Measurements from ENCODE around the gene STPG4.

Gene STPG4

DNA sequence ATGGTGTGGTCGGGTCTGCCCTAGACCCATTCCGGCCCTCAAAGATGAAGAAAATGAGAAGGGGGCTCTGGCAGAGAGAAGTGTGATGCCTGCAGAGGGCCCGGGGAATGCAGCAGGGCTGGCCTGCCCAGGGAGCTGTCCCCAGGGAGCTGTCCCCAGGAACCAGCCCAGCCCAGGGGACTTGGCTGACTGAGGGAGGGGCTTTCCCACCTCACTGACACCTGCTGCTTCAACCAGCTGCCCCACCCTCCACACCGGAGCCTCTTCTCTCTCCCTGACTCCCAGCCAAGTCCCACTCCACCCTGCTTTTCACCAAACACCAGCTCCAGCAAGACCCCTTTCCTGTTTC lies 111.2 kb downstream of the STPG4 start:
- H3K27me3 ChIP-seq (ENCODE audit: control insufficient read depth, insufficient read depth, low read length): no peaks in the 10 kb centered on the region
- peak overlapping the region; percentile 77 for H3K4me2 ChIP-seq (ENCODE audit: low read length)
- no peaks in the 10 kb centered on the region for H3K9me3 ChIP-seq (replicated peaks; ENCODE audit: low read length)
- peak overlapping the region; percentile 80 for H3K9ac ChIP-seq (ENCODE audit: low read depth, low read length)
- peak overlapping the region; percentile 6 for H3K4me3 ChIP-seq (ENCODE audit: low read length)
- H3K4me1 ChIP-seq (ENCODE audit: control insufficient read depth, insufficient read depth, low read length): peaks cover 54% of the 10 kb centered on the region
- peaks cover 36% of the 10 kb centered on the region for H3K36me3 ChIP-seq (ENCODE audit: insufficient read depth, low read length)

DNA sequence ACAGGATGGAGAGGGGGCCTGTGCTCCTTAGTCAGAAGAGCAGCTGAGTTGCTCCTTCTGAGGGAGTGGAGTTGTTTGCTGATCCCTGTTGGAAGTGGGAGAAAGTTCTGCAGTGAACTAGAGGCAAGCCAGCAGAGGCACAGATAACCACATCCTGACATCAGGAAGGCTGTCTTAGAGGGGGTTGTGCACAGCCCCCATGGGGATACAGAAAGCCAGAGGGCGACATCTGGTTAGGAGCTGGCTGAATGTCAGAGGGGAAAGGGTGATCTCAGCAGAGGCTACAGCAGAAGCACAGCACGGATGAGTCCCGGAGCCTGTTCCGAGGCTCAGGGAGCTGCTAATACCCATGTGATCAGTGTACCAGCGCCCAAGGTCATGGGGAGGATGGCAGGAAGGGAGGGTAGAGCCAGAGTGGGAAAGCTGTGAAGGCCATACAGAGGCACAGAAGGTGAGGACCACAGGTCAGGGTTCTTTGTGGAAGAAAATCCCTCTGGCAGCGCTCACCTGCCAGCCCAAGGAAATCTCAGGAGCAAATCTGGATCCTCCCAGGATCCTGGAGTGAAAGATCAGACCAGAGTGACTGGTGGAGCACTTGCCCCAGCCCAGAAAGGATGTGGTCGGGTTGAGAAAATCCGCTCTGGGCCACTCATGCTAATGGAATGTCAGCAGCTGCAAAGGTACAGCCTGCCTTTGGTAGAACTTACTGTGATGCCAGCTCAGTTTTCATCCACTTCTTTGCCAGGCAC lies 111.8 kb downstream of the STPG4 start:
- H3K27me3 ChIP-seq (ENCODE audit: control insufficient read depth, insufficient read depth, low read length): no peaks in the 10 kb centered on the region
- no peaks in the 10 kb centered on the region for H3K9me3 ChIP-seq (replicated peaks; ENCODE audit: low read length)
- H3K4me3 ChIP-seq (ENCODE audit: low read length): peak overlapping the region; percentile 53
- H3K36me3 ChIP-seq (ENCODE audit: insufficient read depth, low read length): peaks cover 33% of the 10 kb centered on the region
- H3K4me2 ChIP-seq (ENCODE audit: low read length): peak overlapping the region; percentile 77
- H3K4me1 ChIP-seq (ENCODE audit: control insufficient read depth, insufficient read depth, low read length): peaks cover 57% of the 10 kb centered on the region
- peak overlapping the region; percentile 80 for H3K9ac ChIP-seq (ENCODE audit: low read depth, low read length)

- Histone ChIP-seq H3K9me3 (replicated peaks; ENCODE audit: low read length) (no peaks in the 10 kb centered on the region), H3K4me3 (ENCODE audit: low read length) (peak overlapping the region; percentile 53), H3K4me1 (ENCODE audit: control insufficient read depth, insufficient read depth, low read length) (peaks cover 60% of the 10 kb centered on the region), H3K36me3 (ENCODE audit: insufficient read depth, low read length) (peaks cover 27% of the 10 kb centered on the region), H3K4me2 (ENCODE audit: low read length) (peak overlapping the region; percentile 77), H3K9ac (ENCODE audit: low read depth, low read length) (peak overlapping the region; percentile 80), H3K27me3 (ENCODE audit: control insufficient read depth, insufficient read depth, low read length) (no peaks in the 10 kb centered on the region)
These were observed 113.0 kb downstream of the STPG4 start for GRCh38 chr2:47041891-47042684.

DNA sequence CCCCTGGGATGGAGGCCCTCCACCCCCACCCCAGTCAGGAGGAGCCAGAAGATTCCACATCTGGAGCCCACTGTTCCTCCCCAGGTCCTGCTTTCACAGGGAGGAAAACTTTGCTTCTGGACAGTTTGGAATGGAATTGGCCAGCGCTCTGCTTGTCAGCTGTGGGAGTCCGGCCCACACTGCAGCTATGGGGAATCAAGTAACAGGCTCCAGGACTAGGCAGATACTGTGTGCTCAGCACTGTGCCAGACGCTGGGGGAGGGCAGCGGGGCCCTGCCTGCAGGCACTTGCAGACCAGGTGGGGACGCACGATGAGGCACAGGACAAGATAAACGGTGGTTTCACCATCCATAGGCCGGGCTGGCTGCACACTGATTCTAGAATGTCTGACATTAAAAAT lies 114.0 kb downstream of the STPG4 start:
- H3K4me3 ChIP-seq (ENCODE audit: low read length): no peak overlapping the region
- H3K4me2 ChIP-seq (ENCODE audit: low read length): no peak overlapping the region
- no peaks in the 10 kb centered on the region for H3K27me3 ChIP-seq (ENCODE audit: control insufficient read depth, insufficient read depth, low read length)
- H3K4me1 ChIP-seq (ENCODE audit: control insufficient read depth, insufficient read depth, low read length): peaks cover 60% of the 10 kb centered on the region
- H3K36me3 ChIP-seq (ENCODE audit: insufficient read depth, low read length): peaks cover 29% of the 10 kb centered on the region
- no peaks in the 10 kb centered on the region for H3K9me3 ChIP-seq (replicated peaks; ENCODE audit: low read length)
- H3K9ac ChIP-seq (ENCODE audit: low read depth, low read length): peak overlapping the region; percentile 60

DNA sequence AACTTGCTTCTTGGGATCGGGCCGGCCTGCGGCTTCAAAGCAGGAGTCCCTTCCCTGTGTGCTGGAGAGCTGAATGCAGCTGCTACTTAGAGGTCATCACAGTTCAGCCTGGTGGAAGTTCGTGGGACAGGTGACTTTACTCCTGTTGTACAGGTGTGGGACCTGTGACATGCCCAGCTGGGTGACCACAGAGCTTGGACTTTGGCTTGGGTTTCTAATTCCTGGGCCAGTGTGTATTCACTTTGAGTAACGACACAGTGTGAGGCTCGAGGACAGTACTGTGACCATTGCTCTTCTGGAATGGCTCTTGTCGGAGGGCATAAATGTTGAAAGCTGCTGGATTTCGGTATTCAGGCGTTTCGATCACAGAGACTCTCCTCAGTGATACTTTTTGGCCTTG lies 114.5 kb downstream of the STPG4 start:
- H3K4me1 ChIP-seq (ENCODE audit: control insufficient read depth, insufficient read depth, low read length): peaks cover 63% of the 10 kb centered on the region

GRCh38 chr2:47039913-47040562 lies 115.1 kb downstream of the STPG4 start:
- peak overlapping the region; percentile 60 for H3K9ac ChIP-seq (ENCODE audit: low read depth, low read length)
- H3K4me1 ChIP-seq (ENCODE audit: control insufficient read depth, insufficient read depth, low read length): peaks cover 69% of the 10 kb centered on the region
- H3K4me2 ChIP-seq (ENCODE audit: low read length): no peak overlapping the region
- peaks cover 31% of the 10 kb centered on the region for H3K36me3 ChIP-seq (ENCODE audit: insufficient read depth, low read length)
- no peak overlapping the region for H3K4me3 ChIP-seq (ENCODE audit: low read length)
- H3K27me3 ChIP-seq (ENCODE audit: control insufficient read depth, insufficient read depth, low read length): no peaks in the 10 kb centered on the region
- H3K9me3 ChIP-seq (replicated peaks; ENCODE audit: low read length): no peaks in the 10 kb centered on the region

More for the DNA sequence above, 114.5 kb downstream of the STPG4 start:
- Histone ChIP-seq H3K9me3 (replicated peaks; ENCODE audit: low read length) (no peaks in the 10 kb centered on the region), H3K4me3 (ENCODE audit: low read length) (no peak overlapping the region), H3K4me2 (ENCODE audit: low read length) (no peak overlapping the region), H3K9ac (ENCODE audit: low read depth, low read length) (peak overlapping the region; percentile 60), H3K27me3 (ENCODE audit: control insufficient read depth, insufficient read depth, low read length) (no peaks in the 10 kb centered on the region), H3K36me3 (ENCODE audit: insufficient read depth, low read length) (peaks cover 30% of the 10 kb centered on the region)

- H3K9me3 ChIP-seq (replicated peaks; ENCODE audit: low read length): no peaks in the 10 kb centered on the region
- H3K9ac ChIP-seq (ENCODE audit: low read depth, low read length): no peak overlapping the region
- no peak overlapping the region for H3K4me2 ChIP-seq (ENCODE audit: low read length)
- H3K36me3 ChIP-seq (ENCODE audit: insufficient read depth, low read length): peaks cover 31% of the 10 kb centered on the region
- no peaks in the 10 kb centered on the region for H3K27me3 ChIP-seq (ENCODE audit: control insufficient read depth, insufficient read depth, low read length)
- H3K4me1 ChIP-seq (ENCODE audit: control insufficient read depth, insufficient read depth, low read length): peaks cover 72% of the 10 kb centered on the region
- no peak overlapping the region for H3K4me3 ChIP-seq (ENCODE audit: low read length)
These were observed 115.6 kb downstream of the STPG4 start for GRCh38 chr2:47039489-47039870.

DNA sequence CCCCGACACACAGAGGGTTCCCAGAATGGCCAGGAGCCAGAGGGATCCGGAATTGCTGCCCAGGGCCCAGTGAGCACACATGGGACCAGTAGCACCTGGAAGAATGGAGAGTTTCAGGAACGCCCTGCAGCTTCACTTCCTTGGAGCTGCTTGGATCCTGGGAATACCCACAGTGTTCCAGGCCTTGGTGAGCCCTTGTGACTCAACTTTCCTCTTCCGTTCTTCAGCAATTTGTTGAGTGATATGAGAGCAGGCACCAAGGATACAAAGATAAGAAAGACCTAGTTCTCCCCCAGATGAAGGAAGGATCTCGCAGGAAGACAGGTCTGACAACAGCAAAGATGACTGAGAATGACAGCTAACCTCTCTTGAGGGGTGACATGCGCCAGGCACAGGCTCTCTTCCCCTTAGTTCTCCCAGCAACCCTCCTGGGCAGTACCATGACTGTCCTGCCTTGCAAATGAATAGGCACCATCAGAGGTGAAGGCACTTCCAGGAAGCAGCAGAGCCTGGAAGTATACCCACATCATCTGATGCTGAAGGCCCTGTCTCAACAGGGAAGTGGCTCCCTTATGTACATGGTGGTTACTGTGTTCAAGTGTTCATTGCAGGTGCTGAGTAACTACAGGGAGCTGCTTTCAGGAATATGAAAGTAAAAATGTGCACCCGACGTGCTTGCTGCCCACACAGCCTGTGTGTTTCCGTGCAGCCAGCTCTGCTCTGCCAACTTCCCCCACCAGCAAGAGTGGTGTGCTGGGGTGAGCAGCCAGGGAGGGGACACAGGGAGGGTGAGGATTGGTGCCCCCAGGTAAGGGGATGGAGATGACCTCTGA lies 116.2 kb downstream of the STPG4 start:
- peaks cover 31% of the 10 kb centered on the region for H3K36me3 ChIP-seq (ENCODE audit: insufficient read depth, low read length)
- peak overlapping the region; percentile 23 for H3K9ac ChIP-seq (ENCODE audit: low read depth, low read length)
- H3K4me2 ChIP-seq (ENCODE audit: low read length): no peak overlapping the region
- H3K4me3 ChIP-seq (ENCODE audit: low read length): no peak overlapping the region
- H3K27me3 ChIP-seq (ENCODE audit: control insufficient read depth, insufficient read depth, low read length): no peaks in the 10 kb centered on the region
- peaks cover 70% of the 10 kb centered on the region for H3K4me1 ChIP-seq (ENCODE audit: control insufficient read depth, insufficient read depth, low read length)
- H3K9me3 ChIP-seq (replicated peaks; ENCODE audit: low read length): no peaks in the 10 kb centered on the region

DNA sequence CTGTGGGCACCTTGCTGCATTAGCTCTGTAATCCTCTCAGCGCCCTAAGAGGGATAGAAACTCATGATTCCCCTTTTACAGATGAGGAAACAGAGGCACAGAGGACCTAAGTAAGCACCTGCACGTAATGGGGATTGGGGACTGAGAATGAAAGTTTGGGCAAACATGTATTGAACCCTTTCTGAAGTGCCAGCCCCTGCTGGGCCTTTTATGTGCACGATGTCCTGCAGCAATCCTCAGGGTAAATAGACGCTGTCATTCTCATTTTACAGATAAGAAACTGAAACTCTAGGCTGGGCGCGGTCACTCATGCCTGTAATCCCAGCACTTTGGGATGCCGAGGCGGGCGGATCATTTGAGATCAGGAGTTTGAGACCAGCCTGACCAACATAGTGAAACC lies 117.4 kb downstream of the STPG4 start:
- H3K4me1 ChIP-seq (ENCODE audit: control insufficient read depth, insufficient read depth, low read length): peaks cover 70% of the 10 kb centered on the region

More for the DNA sequence above, 117.4 kb downstream of the STPG4 start:
- H3K9me3 ChIP-seq (replicated peaks; ENCODE audit: low read length): no peaks in the 10 kb centered on the region
- no peak overlapping the region for H3K9ac ChIP-seq (ENCODE audit: low read depth, low read length)
- no peak overlapping the region for H3K4me2 ChIP-seq (ENCODE audit: low read length)
- H3K36me3 ChIP-seq (ENCODE audit: insufficient read depth, low read length): peaks cover 33% of the 10 kb centered on the region
- no peaks in the 10 kb centered on the region for H3K27me3 ChIP-seq (ENCODE audit: control insufficient read depth, insufficient read depth, low read length)
- no peak overlapping the region for H3K4me3 ChIP-seq (ENCODE audit: low read length)
